Measurements from ENCODE around the gene PRPF40A. TPM values are rescaled to one million over a fixed set of nuclear protein-coding genes. Genes with fewer than 3 reads are reported as not detected.

The PRPF40A gene
- total and polyA plus RNA-seq, 9 of the 15 experiments (the other 6 are each of a cell fraction or from before 2014, with no cell fraction given), result 168 to 304 (median 264) TPM

DNA sequence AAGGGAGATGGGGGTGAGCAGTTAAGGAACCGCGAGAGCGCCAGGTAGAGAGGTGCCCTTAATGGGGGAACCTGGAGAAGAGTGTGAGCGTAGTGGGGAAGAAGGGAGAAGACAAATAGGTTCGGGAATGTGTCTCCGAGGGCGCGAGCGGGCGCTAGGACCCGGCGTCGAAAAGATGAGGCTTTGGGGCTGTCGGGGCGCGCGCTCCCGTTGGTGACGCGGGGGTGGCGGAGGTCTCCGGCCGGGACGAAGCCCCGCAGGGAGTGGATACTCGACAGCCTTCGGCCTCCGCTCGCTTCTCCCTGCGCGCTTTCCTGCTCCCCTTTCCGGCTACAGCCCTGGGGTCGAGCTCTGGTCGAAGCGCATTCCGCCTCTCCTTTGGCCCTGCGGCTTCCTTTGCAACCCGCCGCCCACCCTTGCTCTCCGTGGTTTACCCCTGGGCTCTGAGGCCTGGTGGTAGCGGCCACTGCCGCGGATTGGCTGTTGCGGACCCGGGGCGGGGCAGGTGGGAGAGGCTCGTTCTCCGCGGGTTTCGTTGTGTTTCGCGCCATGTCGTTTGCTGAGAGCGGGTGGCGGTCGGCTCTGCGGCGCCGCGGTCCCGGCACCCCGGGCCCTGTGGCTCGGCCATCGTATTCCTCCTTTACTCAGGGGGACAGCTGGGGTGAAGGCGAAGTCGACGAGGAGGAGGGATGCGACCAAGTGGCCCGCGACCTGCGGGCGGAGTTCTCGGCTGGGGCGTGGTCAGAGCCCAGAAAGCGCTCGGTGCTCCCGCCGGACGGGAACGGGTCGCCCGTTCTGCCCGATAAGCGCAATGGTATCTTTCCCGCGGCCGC lies 1.0 kb upstream of the PRPF40A start, which contains the start of gene ARL6IP6 (continued):
- TF ChIP-seq DPF2 (IDR thresholded peaks at IDR 0.05) (peak; percentile 85), SAFB (IDR thresholded peaks at IDR 0.05; ENCODE audit: borderline replicate concordance, low read depth, low read length) (no peak), MCM2 (IDR thresholded peaks at IDR 0.05; ENCODE audit: low read depth) (no peak), CREB1 (IDR thresholded peaks at IDR 0.05) (peak; percentile 83), CREB1 (CRISPR knock-in tag; IDR thresholded peaks at IDR 0.05) (peak; percentile 79), ZNF77 (CRISPR knock-in tag; IDR thresholded peaks at IDR 0.05) (no peak), ZNF764 (CRISPR knock-in tag; IDR thresholded peaks at IDR 0.05; ENCODE audit: low read depth) (no peak), HIVEP1 (CRISPR knock-in tag; IDR thresholded peaks at IDR 0.05) (no peak)
- TF ChIP-seq, protein P1, sequence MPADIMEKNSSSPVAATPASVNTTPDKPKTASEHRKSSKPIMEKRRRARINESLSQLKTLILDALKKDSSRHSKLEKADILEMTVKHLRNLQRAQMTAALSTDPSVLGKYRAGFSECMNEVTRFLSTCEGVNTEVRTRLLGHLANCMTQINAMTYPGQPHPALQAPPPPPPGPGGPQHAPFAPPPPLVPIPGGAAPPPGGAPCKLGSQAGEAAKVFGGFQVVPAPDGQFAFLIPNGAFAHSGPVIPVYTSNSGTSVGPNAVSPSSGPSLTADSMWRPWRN (IDR thresholded peaks at IDR 0.05; ENCODE audit: low read depth), result peak; percentile 52; the same call in 1 of the 2 replicates
- TF ChIP-seq, protein P2, sequence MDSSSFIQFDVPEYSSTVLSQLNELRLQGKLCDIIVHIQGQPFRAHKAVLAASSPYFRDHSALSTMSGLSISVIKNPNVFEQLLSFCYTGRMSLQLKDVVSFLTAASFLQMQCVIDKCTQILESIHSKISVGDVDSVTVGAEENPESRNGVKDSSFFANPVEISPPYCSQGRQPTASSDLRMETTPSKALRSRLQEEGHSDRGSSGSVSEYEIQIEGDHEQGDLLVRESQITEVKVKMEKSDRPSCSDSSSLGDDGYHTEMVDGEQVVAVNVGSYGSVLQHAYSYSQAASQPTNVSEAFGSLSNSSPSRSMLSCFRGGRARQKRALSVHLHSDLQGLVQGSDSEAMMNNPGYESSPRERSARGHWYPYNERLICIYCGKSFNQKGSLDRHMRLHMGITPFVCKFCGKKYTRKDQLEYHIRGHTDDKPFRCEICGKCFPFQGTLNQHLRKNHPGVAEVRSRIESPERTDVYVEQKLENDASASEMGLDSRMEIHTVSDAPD (CRISPR knock-in tag; IDR thresholded peaks at IDR 0.05), result no peak
- TF ChIP-seq, protein P3, sequence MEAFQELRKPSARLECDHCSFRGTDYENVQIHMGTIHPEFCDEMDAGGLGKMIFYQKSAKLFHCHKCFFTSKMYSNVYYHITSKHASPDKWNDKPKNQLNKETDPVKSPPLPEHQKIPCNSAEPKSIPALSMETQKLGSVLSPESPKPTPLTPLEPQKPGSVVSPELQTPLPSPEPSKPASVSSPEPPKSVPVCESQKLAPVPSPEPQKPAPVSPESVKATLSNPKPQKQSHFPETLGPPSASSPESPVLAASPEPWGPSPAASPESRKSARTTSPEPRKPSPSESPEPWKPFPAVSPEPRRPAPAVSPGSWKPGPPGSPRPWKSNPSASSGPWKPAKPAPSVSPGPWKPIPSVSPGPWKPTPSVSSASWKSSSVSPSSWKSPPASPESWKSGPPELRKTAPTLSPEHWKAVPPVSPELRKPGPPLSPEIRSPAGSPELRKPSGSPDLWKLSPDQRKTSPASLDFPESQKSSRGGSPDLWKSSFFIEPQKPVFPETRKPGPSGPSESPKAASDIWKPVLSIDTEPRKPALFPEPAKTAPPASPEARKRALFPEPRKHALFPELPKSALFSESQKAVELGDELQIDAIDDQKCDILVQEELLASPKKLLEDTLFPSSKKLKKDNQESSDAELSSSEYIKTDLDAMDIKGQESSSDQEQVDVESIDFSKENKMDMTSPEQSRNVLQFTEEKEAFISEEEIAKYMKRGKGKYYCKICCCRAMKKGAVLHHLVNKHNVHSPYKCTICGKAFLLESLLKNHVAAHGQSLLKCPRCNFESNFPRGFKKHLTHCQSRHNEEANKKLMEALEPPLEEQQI (IDR thresholded peaks at IDR 0.05), result peak; percentile 95
- TF ChIP-seq, protein P4, sequence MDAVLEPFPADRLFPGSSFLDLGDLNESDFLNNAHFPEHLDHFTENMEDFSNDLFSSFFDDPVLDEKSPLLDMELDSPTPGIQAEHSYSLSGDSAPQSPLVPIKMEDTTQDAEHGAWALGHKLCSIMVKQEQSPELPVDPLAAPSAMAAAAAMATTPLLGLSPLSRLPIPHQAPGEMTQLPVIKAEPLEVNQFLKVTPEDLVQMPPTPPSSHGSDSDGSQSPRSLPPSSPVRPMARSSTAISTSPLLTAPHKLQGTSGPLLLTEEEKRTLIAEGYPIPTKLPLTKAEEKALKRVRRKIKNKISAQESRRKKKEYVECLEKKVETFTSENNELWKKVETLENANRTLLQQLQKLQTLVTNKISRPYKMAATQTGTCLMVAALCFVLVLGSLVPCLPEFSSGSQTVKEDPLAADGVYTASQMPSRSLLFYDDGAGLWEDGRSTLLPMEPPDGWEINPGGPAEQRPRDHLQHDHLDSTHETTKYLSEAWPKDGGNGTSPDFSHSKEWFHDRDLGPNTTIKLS (IDR thresholded peaks at IDR 0.05; ENCODE audit: borderline replicate concordance, low read depth), result peak; percentile 41; the same call in 1 of the 2 replicates
- TF ChIP-seq, protein P5, sequence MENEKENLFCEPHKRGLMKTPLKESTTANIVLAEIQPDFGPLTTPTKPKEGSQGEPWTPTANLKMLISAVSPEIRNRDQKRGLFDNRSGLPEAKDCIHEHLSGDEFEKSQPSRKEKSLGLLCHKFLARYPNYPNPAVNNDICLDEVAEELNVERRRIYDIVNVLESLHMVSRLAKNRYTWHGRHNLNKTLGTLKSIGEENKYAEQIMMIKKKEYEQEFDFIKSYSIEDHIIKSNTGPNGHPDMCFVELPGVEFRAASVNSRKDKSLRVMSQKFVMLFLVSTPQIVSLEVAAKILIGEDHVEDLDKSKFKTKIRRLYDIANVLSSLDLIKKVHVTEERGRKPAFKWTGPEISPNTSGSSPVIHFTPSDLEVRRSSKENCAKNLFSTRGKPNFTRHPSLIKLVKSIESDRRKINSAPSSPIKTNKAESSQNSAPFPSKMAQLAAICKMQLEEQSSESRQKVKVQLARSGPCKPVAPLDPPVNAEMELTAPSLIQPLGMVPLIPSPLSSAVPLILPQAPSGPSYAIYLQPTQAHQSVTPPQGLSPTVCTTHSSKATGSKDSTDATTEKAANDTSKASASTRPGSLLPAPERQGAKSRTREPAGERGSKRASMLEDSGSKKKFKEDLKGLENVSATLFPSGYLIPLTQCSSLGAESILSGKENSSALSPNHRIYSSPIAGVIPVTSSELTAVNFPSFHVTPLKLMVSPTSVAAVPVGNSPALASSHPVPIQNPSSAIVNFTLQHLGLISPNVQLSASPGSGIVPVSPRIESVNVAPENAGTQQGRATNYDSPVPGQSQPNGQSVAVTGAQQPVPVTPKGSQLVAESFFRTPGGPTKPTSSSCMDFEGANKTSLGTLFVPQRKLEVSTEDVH (IDR thresholded peaks at IDR 0.05; ENCODE audit: low read depth, partially characterized antibody), result peak; percentile 82
